HepG2 (cell line): ENCODE results near the gene PAXIP1. TPM values are rescaled to one million over a fixed set of nuclear protein-coding genes. Genes with fewer than 3 reads are reported as not detected.

ENCODE experiments used
- BORCS8-MEF2B ChIP-seq: sonication (generic); formaldehyde crosslinking; IDR thresholded peaks from 2 replicates; pipeline ENCODE4 v1.8.0; 2022; ENCODE audit warnings: mild to moderate bottlenecking, missing genetic modification reagents
- EP300 ChIP-seq, 3 experiments: sonication (generic) in 1 of 3; formaldehyde crosslinking in 1 of 3; IDR thresholded peaks; 2 replicates each; pipeline versions ENCODE4 v1.5.1 to v1.6.1; 2011 to 2020; ENCODE audit warnings: low read depth in 2 of 3, low read length in 2 of 3, borderline replicate concordance in 1 of 3, improper control_type of control experiment in 1 of 3, mild to moderate bottlenecking in 1 of 3, missing genetic modification reagents in 1 of 3, moderate library complexity in 1 of 3
- FOXO1 ChIP-seq: sonication (generic); formaldehyde crosslinking; IDR thresholded peaks from 2 replicates; pipeline ENCODE4 v1.4.0; 2020; ENCODE audit warnings: missing genetic modification reagents
- MAFG ChIP-seq: sonication (generic); formaldehyde crosslinking; IDR thresholded peaks from 2 replicates; pipeline ENCODE4 v1.5.1; 2020; ENCODE audit warnings: mild to moderate bottlenecking, missing genetic modification reagents
- MEF2D ChIP-seq: sonication (generic); formaldehyde crosslinking; IDR thresholded peaks from 2 replicates; pipeline ENCODE4 v1.5.1; 2020; ENCODE audit warnings: mild to moderate bottlenecking, missing genetic modification reagents
- MLLT10 ChIP-seq: sonication (generic); formaldehyde crosslinking; IDR thresholded peaks from 2 replicates; pipeline ENCODE4 v1.4.0; 2020; ENCODE audit warnings: missing genetic modification reagents
- RXRB ChIP-seq: IDR thresholded peaks from 2 replicates; pipeline ENCODE4 v1.6.1; 2016; ENCODE audit warnings: borderline replicate concordance, missing genetic modification reagents, missing compliant biosample characterization
- SP1 ChIP-seq, 2 experiments: fragments of 450-650 bp in 1 of 2; sonication (generic) in 1 of 2; formaldehyde crosslinking in 1 of 2; IDR thresholded peaks; 2 replicates each; pipeline versions ENCODE4 v1.4.0 to v1.6.1; 2016 to 2020; ENCODE audit warnings: missing genetic modification reagents in 1 of 2
- STAT6 ChIP-seq: sonication (generic); formaldehyde crosslinking; IDR thresholded peaks from 2 replicates; pipeline ENCODE4 v1.4.0; 2020; ENCODE audit warnings: missing genetic modification reagents, mild to moderate bottlenecking, borderline replicate concordance
- TEAD2 ChIP-seq: sonication (generic); formaldehyde crosslinking; IDR thresholded peaks from 2 replicates; pipeline ENCODE4 v1.9.0; 2021; ENCODE audit warnings: missing genetic modification reagents
- TEF ChIP-seq: sonication (generic); formaldehyde crosslinking; IDR thresholded peaks from 2 replicates; pipeline ENCODE4 v1.5.0; 2020; ENCODE audit warnings: missing genetic modification reagents
- TSC22D2 ChIP-seq: sonication (generic); formaldehyde crosslinking; IDR thresholded peaks from 2 replicates; pipeline ENCODE4 v1.5.1; 2020; ENCODE audit warnings: missing genetic modification reagents, mild to moderate bottlenecking, borderline replicate concordance
- ZBTB26 ChIP-seq: IDR thresholded peaks from 2 replicates; pipeline ENCODE4 v1.6.1; 2016; ENCODE audit warnings: missing compliant biosample characterization, missing genetic modification reagents, borderline replicate concordance
- ZBTB38 ChIP-seq: sonication (generic); formaldehyde crosslinking; IDR thresholded peaks from 2 replicates; pipeline ENCODE4 v1.5.1; 2020; ENCODE audit warnings: mild to moderate bottlenecking, missing genetic modification reagents
- ZC3H4 ChIP-seq: sonication (generic); formaldehyde crosslinking; IDR thresholded peaks from 2 replicates; pipeline ENCODE4 v1.4.0; 2020; ENCODE audit warnings: missing genetic modification reagents, borderline replicate concordance
- ZNF501 ChIP-seq: sonication (generic); formaldehyde crosslinking; IDR thresholded peaks from 2 replicates; pipeline ENCODE4 v1.5.1; 2020; ENCODE audit warnings: mild to moderate bottlenecking, moderate library complexity, missing genetic modification reagents
- ZNF605 ChIP-seq: sonication (generic); formaldehyde crosslinking; IDR thresholded peaks from 2 replicates; pipeline ENCODE4 v1.8.0; 2022; ENCODE audit warnings: mild to moderate bottlenecking, missing genetic modification reagents
- polyA plus RNA-seq, 8 experiments: library from polyadenylated mRNA; depleted of rRNA in 3 of 8; stranded (reverse) in 7 of 8; unstranded in 1 of 8; fragments of >200 nt; fragmentation: Illumina TruSeq in 4 of 8; extraction: Trizol in 4 of 8; gene quantifications; 2 replicates each; pipeline versions ENCODE4 v1.2.1 to v1.2.3, GENCODE V29; 2011 to 2016; ENCODE audit warnings: low read depth in 4 of 8, missing spikeins in 1 of 8, mixed read lengths in 1 of 8; ENCODE audit not compliant: insufficient read depth in 1 of 8
- total RNA-seq, 5 experiments: library from RNA; depleted of rRNA; stranded (reverse); fragments of >200 nt; fragmentation: Illumina TruSeq; extraction: Trizol; gene quantifications; 2 replicates each; pipeline ENCODE4 v1.2.3, GENCODE V29; 2016; ENCODE audit warnings: low read depth in 1 of 5
- TF ChIP-seq, protein P1 (sequence below): sonication (generic); formaldehyde crosslinking; IDR thresholded peaks from 2 replicates; pipeline ENCODE4 v1.4.0; 2020; ENCODE audit warnings: mild to moderate bottlenecking, missing genetic modification reagents
- TF ChIP-seq, protein P2 (sequence below): sonication (generic); formaldehyde crosslinking; IDR thresholded peaks from 2 replicates; pipeline ENCODE4 v1.5.0; 2020; ENCODE audit warnings: missing genetic modification reagents

The PAXIP1 gene
- total and polyA plus RNA-seq, 2 of the 13 experiments (the other 11 are each of a cell fraction or from before 2014, with no cell fraction given), result 11.6 to 16.2 TPM

GRCh38 chr7:154903083-154903731 is 99.7 kb downstream of the PAXIP1 start (continued):
- TF ChIP-seq, protein P1, sequence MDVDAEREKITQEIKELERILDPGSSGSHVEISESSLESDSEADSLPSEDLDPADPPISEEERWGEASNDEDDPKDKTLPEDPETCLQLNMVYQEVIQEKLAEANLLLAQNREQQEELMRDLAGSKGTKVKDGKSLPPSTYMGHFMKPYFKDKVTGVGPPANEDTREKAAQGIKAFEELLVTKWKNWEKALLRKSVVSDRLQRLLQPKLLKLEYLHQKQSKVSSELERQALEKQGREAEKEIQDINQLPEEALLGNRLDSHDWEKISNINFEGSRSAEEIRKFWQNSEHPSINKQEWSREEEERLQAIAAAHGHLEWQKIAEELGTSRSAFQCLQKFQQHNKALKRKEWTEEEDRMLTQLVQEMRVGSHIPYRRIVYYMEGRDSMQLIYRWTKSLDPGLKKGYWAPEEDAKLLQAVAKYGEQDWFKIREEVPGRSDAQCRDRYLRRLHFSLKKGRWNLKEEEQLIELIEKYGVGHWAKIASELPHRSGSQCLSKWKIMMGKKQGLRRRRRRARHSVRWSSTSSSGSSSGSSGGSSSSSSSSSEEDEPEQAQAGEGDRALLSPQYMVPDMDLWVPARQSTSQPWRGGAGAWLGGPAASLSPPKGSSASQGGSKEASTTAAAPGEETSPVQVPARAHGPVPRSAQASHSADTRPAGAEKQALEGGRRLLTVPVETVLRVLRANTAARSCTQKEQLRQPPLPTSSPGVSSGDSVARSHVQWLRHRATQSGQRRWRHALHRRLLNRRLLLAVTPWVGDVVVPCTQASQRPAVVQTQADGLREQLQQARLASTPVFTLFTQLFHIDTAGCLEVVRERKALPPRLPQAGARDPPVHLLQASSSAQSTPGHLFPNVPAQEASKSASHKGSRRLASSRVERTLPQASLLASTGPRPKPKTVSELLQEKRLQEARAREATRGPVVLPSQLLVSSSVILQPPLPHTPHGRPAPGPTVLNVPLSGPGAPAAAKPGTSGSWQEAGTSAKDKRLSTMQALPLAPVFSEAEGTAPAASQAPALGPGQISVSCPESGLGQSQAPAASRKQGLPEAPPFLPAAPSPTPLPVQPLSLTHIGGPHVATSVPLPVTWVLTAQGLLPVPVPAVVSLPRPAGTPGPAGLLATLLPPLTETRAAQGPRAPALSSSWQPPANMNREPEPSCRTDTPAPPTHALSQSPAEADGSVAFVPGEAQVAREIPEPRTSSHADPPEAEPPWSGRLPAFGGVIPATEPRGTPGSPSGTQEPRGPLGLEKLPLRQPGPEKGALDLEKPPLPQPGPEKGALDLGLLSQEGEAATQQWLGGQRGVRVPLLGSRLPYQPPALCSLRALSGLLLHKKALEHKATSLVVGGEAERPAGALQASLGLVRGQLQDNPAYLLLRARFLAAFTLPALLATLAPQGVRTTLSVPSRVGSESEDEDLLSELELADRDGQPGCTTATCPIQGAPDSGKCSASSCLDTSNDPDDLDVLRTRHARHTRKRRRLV (CRISPR knock-in tag), result no peak
- no peak for TF ChIP-seq ZBTB26 (CRISPR knock-in tag)
- TF ChIP-seq MLLT10 (CRISPR knock-in tag), result no peak
- no peak for TF ChIP-seq MEF2D (CRISPR knock-in tag)
- TF ChIP-seq MAFG (CRISPR knock-in tag), result no peak
- no peak for TF ChIP-seq STAT6 (CRISPR knock-in tag)
- no peak for TF ChIP-seq FOXO1 (CRISPR knock-in tag)
- TF ChIP-seq ZBTB38 (CRISPR knock-in tag), result no peak
- peak in 1 of 2 experiments; percentile 21; a peak in 1 of 4 replicates for TF ChIP-seq EP300 (IDR thresholded peaks at IDR 0.05; ENCODE audit: low read depth in 2 of 2, low read length in 2 of 2)
- no peak for TF ChIP-seq EP300 (CRISPR knock-in tag; IDR thresholded peaks at IDR 0.05; ENCODE audit: borderline replicate concordance)
- TF ChIP-seq TSC22D2 (CRISPR knock-in tag), result no peak
- peak; percentile 33; the same call in 1 of the 2 replicates for TF ChIP-seq RXRB
- no peak for TF ChIP-seq ZNF501 (CRISPR knock-in tag)
- no peak for TF ChIP-seq ZNF605 (CRISPR knock-in tag)
- no peak for TF ChIP-seq SP1 (IDR thresholded peaks at IDR 0.05)
- no peak for TF ChIP-seq SP1 (CRISPR knock-in tag; IDR thresholded peaks at IDR 0.05)
- TF ChIP-seq ZC3H4 (CRISPR knock-in tag), result no peak
- TF ChIP-seq TEAD2 (CRISPR knock-in tag), result no peak
- TF ChIP-seq, protein P2, sequence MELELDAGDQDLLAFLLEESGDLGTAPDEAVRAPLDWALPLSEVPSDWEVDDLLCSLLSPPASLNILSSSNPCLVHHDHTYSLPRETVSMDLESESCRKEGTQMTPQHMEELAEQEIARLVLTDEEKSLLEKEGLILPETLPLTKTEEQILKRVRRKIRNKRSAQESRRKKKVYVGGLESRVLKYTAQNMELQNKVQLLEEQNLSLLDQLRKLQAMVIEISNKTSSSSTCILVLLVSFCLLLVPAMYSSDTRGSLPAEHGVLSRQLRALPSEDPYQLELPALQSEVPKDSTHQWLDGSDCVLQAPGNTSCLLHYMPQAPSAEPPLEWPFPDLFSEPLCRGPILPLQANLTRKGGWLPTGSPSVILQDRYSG (CRISPR knock-in tag), result no peak
- TF ChIP-seq BORCS8-MEF2B (CRISPR knock-in tag), result no peak
- TF ChIP-seq TEF (CRISPR knock-in tag), result no peak
